ENCODE data around the gene CIAO2B.
A peak's percentile ranks its signal among the peaks of the same experiment; 100 is the strongest.
"Not testable (repeated sequence)": the region's sequence is repeated elsewhere in the genome, so short reads cannot be mapped to it uniquely, and the experiment has no call there.

Gene CIAO2B

DNA sequence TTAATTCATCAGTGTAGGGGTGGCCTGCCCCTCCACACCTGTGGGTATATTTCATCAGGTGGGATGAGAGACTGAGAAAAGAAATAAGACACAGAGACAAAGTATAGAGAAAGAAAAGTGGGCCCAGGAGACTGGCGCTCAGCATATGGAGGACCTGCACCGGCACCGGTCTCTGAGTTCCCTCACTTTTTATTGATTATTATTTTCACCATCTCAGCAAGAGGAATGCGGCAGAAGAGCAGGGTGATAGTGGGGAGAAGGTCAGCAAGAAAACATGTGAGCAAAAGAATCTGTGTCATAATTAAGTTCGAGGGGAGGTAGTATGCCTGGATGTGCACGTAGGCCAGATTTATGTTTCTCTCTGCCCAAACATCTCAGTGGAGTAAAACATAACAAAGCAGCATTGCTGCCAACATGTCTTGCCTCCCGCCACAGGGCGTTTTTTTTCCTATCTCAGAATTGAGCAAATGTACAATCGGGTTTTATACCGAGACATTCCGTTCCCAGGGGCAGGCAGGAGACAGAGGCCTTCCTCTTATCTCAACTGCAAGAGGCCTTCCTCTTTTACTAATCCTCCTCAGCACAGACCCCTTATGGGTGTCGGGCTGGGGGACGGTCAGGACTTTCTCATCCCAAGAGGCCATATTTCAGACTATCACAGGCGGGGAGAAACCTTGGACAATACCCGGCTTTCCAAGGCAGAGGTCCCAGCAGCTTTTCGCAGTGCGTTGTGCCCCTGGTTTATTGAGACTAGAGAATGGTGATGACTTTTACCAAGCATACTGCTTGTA is 21.4 kb upstream of the CIAO2B start:
- not testable (repeated sequence) for DNase-seq (ENCODE audit: low read depth)

DNA sequence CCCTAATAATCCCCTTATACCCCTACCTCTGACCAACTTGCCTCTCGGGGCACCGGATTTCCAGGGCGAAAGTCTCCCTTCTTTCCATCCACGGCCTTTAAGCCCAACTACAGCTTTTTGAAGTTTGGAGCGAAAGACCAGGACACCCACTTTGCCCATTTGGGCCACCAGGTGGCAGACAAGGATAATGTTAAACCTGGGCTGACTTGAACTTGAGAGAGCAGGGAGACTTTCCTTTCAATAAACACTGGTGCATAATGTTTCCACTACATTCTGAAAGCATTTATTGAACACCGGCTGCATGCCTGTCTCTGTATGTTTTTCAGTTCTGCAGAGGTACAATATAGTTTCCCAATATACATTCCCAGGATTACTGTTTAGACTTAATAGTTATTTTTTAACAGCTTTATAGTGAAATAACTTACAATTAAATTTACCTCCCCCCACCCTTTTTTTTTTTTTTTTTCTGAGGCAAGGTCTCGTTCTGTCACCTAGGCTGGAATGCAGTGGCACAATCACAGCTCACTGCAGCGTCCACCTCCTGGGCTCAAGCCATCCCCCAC is 20.0 kb upstream of the CIAO2B start:
- peak; percentile 73 for DNase-seq (ENCODE audit: low read depth)

DNA sequence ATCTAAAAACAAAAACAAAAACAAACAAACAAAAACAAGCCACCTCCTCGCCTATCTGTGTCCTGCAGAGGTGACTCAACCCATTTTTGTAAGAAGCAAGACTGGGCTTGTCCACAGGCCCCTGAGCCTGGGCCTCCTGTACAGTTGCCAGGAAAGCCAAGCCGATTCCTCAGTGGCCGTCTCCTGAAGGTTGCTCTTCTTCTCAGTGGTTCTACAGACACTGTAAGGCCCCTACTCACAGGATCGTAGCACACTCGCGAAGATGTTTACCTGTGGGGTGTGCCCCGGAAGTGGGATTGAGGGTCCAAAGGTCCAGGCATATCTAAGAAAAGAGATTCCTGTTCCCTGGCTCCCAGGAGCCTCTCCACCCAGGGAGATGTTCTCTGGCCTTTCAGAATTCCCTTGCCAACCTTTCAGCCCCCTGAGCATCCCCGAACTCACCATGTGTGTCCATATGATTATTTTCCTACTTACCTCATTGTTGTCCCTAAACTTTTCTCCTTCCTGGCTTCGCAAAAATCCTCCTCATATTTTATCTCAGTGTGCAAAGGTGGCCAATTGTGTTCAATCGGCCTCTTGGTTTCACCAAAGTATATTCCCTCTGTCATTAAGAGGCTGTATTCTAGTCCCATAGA is 19.4 kb upstream of the CIAO2B start:
- no peak for DNase-seq (ENCODE audit: low read depth)

DNA sequence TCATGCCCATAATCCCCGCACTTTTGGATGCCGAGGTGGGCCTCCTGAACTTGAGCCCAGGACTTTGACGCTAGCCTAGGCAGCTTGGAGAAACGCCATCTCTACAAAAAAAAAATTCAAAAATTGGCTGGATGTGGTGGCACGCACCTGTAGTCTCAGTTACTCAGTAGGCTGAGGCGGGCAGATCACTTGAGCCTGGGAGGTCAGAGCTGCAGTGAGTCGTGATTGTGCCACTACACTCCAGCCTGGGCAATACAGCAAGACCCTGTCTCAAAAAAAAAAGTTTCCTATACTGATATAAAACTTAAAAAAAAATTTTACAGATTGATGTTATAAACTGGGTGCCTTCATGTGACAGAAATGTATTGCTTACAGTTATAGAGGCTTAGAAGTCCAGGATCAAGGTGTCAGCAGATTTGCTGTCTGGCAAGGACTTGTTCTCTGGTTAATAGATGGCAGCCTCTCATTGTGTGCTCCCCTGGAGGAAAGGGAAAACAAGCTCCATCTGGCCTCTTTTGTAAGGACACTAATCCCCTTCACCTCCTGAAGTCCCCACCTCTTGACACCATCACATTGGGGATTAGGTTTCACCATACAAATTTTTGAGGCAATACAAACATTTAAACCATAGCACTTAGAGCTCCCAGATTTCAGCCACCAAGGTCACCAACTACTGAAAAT is 18.4 kb upstream of the CIAO2B start:
- no peak for DNase-seq (ENCODE audit: low read depth)

DNA sequence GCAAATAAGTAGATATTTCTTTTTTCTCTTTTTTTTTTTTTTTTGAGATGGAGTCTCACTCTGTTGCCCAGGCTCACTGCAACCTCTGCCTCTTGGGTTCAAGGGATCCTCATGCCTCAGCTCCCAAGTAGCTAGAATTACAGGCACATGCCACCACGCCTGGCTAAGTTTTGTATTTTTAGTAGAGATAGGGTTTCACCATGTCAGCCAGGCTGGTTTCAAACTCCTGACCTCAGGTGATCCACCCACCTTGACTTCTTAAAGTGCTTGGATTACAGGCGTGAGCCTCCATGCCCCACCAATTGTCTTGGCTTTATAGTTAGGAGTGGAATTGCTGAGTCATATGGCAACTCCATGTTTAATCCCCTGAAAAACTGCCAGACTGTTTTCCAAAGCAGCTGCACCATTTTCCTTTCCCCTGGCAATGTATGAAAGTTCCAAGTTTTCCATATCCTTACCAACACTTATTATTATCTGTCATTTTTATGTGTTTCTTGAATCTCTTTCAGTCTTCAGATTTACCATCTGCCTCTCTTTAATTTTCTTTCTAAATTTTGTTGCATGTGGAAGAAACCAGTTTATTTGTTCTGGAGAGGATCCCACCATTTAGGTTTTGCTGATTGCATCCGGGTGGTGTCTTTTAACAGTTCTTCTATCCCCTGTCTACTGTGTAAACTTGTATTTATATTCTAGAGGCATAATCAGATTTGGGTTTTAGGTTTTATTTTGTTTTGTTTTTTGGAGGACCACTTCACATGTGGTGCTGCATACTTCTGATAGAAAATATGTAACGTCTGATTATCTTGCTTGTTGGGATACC is 17.0 kb upstream of the CIAO2B start:
- no peak for DNase-seq (ENCODE audit: low read depth)

DNA sequence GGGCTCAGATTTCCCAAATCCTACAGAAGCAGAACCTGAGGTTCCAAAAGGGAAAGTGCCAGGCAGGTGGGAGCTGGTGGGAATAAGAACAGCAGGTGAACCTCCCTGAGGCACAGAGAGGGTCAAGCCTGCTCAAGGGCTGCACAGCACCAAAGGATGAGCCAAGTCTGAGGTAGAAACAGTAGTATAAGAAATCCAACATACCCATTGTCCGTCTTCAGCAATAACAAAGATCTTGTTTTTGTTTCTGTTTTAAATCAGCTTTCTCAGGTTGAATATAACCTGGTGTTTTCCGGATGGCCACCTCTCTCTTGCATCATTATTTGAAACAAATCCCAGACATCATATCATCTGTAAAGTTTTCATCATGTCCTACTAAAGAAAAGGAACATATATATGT is 16.2 kb upstream of the CIAO2B start:
- DNase-seq (ENCODE audit: low read depth): no peak

DNA sequence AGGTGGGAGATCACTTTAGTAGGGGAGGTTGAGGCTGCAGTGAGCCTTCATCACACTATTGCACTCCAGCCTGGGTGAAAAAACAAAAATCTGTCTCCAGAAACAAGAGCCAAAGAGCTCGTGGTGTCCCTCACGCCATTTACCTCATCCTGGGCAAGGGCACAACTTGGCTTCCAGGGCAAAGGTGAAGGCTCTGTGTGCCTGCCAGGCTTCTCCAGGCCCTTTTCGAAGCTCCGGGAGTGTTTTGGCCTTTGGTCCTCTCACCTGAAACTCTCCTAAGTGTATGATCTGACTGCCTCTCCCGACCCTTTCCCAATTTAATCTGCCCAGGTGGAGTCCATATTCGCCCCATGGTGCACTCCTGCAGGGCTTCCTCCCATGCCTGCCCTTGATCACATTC is 15.3 kb upstream of the CIAO2B start:
- DNase-seq (ENCODE audit: low read depth): no peak

DNA sequence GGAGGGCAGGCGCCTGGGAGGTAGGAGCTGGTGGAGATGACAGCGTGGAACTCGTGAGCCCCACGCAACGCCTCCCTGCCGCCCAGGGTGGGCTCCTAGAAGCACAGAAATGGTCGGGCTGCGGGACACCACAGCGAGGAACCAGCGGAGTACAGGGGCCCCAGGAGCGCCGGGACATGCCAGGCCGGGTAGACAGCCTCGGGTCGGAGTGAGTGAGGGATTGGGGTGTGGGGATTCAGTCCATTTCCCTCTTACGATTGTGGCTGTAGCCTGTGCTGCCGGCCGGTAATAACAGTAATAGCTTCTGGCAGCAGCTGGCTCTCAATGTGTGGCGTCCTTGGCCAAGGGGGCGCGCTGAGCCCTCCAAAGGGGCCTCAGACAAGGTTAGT is 14.6 kb upstream of the CIAO2B start:
- DNase-seq (ENCODE audit: low read depth): no peak

DNA sequence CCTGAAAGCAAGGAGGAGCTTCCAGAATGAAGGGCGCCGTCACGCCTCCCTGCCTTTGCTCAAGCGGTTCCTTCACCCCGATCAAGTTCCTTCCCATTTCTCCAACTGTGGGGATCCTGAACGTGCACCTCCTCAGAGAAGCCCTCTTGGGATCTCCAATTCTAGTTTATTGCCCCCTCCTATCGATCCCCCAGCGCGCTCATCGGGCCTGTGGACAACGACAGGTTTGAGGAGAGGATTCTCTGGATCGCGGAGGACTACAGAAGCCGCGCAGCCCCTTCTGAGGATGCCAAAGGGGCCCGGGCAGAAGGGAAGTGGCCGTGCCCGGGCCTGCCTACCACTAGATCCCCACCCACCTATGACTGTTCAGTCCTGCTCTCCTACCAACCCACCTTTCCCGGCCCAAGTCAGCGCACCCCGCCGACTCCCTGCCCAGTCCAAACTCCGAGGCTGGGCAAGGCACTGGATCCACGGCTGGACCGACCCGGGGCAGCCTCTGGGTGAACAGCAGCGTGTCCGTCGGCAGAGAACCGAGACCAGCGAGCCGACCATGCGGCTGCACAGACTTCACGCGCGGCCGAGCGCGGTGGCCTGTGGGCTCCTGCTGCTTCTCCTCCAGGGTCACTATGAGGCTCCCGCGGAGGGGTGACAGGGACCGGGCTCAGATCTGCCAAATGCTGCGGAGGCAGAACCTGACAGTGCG is 14.1 kb upstream of the CIAO2B start:
- no peak for DNase-seq (ENCODE audit: low read depth)

DNA sequence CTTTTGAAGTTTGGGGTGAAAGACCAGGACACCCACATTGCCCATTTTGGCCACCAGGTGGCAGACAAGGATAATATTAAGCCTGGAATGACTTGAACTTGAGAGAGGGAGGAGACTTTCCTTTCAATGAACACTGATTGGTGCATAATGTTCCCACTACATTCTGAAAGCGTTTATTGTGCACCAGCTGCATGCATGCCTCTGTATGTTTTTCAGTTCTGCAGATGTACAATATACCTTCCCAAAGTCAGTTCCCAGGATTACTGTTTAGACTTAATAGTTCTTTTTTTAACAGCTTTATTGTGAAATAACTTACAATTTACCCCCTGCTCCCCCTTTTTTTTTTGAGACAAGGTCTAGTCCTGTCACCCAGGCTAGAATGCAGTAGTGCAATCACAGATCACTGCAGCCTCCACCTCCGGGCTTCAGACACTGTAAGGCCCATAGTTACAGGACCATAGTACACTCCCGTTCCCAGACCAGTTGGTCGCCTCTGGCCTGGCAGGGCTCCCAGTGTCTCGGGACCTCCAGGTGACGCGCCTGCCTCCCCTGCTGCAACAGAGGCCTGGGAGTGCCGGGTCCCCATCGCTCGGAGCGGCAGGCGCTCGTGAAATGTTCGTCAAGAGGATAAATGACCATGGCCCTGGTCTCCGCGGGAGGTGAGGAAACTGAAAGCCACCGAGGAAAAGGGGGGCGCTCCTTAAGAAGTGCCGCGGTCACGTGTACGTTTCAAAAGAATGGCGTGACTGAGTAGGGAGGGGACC is 13.3 kb upstream of the CIAO2B start:
- peak; percentile 78 for DNase-seq (ENCODE audit: low read depth)

DNA sequence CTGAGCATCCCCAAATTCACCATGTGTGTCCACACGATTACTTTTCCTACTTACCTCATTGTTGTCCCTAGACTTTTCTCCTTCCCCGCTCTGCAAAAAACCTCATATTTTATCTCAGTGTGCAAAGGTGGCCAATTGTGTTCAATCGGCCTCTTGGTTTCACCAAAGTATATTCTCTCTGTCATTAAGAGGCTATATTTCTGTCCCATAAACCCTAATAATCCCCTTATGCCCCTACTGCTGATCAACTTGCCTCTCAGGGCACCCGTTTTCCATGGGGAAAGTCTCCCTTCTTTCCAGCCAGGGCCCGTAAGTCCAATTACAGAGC is 12.7 kb upstream of the CIAO2B start:
- no peak for DNase-seq (ENCODE audit: low read depth)

DNA sequence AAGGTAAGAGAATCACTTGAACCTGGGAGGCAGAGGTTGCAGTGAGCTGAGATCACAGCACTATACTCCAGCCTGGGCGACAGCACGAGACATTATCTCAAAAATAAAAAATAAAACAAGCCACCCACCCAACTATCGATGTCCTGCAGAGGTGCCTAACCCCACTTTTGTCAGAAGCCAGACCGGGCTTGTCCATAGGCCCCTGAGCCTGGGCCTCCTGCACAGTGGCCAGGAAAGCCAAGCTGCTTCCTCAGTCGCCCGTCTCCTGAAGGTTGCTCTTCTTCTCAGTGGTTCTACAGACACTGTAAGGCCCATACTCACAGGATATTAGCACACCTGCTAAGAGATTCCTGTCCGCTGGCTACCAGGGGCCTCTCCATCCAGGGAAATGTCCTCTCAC is 12.3 kb upstream of the CIAO2B start:
- no peak for DNase-seq (ENCODE audit: low read depth)

DNA sequence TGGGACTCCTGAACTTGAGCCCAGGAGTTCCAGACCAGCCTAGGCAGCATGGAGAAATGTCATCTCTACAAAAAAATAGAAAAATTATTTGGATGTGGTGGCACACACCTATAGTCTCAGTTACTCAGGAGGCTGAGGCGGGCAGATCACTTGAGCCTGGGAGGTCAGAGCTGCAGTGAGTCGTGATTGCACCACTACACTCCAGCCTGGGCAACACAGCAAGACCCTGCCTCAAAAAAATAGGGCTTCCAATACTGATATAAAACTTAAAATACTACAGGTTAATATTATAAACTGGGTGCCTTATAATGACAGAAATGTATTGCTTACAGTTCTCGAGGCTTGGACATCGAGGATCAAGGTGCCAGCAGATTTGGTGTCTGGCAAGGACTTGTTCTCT is 11.7 kb upstream of the CIAO2B start:
- no peak for DNase-seq (ENCODE audit: low read depth)

DNA sequence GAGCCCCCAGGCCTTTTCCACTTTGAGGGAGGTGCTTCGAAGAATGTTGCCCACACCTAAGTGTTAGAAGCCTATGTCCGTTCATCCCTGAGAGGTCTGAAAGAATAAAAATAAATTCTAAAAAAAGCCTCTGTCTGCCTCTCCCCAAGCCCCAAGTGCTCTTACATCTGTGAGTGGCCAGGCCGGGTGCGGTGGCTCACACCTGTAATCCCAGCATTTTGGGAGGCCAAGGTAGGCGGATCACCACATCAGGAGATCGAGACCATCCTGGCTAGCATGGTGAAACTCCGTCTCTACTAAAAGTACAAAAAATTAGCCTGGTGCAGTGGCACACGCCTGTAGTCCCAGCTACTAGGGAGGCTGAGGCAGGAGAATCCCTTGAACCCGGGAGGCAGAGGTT is 10.8 kb upstream of the CIAO2B start:
- DNase-seq (ENCODE audit: low read depth): not testable (repeated sequence)

DNA sequence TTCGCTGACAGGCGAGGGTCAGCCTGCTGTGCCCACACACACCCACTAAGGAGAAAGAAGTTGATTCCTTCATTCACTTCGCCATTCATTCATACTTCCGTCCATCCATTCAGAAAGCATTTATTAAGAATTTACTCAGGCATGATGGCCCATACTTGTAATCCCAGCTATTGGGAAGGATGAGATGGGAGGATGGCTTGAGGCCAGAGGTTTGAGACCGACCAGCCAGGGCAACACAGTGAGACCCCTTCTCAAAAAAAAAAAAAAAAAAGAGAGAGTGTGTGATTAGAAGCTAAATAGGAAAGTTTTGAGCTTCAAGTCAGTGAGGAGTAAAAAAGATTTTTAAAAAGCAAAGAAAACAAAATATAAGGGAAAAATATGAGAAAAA is 9.8 kb upstream of the CIAO2B start:
- DNase-seq (ENCODE audit: low read depth): no peak

DNA sequence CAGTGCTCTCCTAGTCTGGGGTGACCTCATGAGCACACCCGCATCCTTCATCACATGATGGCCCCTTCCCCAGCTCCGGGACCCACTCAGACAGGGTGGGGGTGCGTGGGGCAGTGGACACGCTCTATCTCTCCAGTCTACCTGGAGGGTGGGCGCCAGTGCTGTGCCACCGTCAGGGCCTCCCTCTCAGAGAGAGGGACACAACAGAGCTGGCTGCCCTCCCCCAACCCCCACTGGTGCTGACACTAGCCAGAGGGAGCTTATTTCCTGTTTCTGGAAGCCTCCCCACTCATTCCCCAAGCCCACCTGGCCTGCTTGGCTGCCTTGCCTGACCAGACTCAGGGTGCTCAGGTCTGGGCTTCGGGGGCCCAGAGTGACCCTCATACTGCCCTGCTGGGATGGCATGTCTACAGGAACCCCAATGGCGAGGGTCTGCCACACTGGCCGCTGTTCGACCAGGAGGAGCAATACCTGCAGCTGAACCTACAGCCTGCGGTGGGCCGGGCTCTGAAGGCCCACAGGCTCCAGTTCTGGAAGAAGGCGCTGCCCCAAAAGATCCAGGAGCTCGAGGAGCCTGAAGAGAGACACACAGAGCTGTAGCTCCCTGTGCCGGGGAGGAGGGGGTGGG is 9.3 kb upstream of the CIAO2B start:
- no peak for DNase-seq (ENCODE audit: low read depth)

DNA sequence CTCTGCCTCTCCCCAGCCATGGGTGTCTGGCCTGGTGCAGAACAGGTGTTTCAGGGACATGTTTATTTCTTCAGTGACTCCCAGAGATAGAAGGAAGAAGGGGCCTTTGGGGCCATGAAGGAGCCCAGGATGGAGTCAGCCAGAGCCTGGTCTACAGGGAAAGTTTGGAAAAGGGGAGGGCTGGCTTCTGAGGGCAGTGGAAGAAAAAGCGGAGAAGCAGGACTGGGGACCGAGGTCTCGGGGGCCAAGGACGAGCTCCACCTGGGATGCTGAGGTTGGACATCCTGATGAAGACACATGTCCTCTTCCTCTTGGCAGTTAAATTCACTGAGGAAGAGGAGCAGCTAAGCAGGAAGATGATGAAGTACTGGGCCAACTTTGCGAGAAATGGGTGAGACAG is 8.8 kb upstream of the CIAO2B start:
- no peak for DNase-seq (ENCODE audit: low read depth)

DNA sequence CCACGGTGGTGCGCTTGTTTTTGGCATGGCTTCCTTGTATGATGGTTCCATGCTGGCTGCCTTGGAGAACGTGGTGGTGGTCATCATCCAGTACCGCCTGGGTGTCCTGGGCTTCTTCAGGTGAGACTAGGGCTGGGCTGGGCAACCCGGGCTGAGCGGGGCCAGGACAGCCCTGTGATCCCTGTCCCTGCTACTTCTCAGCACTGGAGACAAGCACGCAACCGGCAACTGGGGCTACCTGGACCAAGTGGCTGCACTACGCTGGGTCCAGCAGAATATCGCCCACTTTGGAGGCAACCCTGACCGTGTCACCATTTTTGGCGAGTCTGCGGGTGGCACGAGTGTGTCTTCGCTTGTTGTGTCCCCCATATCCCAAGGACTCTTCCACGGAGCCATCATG is 6.0 kb upstream of the CIAO2B start:
- no peak for DNase-seq (ENCODE audit: low read depth)

DNA sequence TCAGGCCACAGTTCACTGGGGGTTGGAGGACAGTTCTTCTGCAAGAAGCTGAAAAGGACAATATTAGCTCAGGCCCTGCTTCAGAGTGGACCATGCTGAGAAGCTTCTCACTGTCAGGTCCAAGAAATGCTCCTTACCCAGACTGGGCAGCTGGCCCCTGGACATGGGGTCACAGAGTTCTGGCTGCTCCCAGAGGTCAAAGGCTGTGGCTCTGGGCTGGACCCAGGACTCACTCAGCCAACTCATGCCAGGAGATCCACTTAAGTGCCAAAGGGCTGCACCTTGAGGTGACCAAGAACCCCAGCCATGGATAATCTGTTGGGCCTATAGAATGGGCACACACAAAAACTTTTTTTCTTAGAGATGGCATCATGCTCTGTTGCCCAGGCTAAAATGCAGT is 5.2 kb upstream of the CIAO2B start:
- no peak for DNase-seq (ENCODE audit: low read depth)

DNA sequence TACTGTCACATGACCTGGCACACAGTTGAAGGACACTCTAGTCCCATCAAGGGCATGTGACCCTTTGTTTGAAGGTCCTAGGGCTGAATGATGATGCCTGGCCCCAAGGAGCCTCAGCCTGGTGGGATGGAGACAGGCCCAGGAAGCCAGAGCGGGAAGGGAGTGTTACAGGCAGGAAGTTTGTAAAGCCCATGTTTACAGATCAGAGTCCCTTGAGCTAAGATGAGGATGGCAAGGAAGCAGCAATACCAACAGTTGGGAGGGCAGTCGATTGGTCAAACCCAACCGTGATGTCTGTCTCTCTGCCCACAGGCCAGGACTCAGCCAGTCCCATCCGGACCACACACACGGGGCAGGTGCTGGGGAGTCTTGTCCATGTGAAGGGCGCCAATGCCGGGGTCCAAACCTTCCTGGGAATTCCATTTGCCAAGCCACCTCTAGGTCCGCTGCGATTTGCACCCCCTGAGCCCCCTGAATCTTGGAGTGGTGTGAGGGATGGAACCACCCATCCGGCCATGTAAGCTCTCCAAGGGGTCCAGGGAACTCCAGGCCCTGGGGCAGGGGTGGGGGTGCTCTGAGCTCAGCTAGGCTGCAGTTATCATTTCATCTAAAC is 3.6 kb upstream of the CIAO2B start:
- DNase-seq (ENCODE audit: low read depth): no peak

Data from activated T-cell treated with anti-CD3 and anti-CD28 coated beads for 48 hours (primary cell).